ENCODE measurements around the gene C19orf81. TPM values are rescaled to one million over a fixed set of nuclear protein-coding genes. Genes with fewer than 3 reads are reported as not detected.

The C19orf81 gene
- total and polyA plus RNA-seq, 9 of the 15 experiments (the other 6 are each of a cell fraction or from before 2014, with no cell fraction given): 2.5 to 42.9 (median 33.0) TPM; not detected in 4

- peak; percentile 25 for TF ChIP-seq HMGN3 (IDR thresholded peaks at IDR 0.05; ENCODE audit: borderline replicate concordance, extremely low read depth, insufficient read length, low read depth, low read length)
- TF ChIP-seq TEAD2 (tag; IDR thresholded peaks at IDR 0.05): no peak
- no peak for TF ChIP-seq ZNF124 (CRISPR knock-in tag; IDR thresholded peaks at IDR 0.05)
- TF ChIP-seq MED1 (CRISPR knock-in tag; IDR thresholded peaks at IDR 0.05; ENCODE audit: borderline replicate concordance): no peak
- TF ChIP-seq ARID1B (IDR thresholded peaks at IDR 0.05): no peak
- TF ChIP-seq CREB3 (tag; conservative IDR thresholded peaks at IDR 0.05; ENCODE audit: low read depth): no peak; the same call in 1 of the 2 replicates
- TF ChIP-seq ELK3 (CRISPR knock-in tag; IDR thresholded peaks at IDR 0.05): no peak
- no peak for TF ChIP-seq HMG20B (CRISPR knock-in tag; IDR thresholded peaks at IDR 0.05)
- no peak for TF ChIP-seq SETDB1 (IDR thresholded peaks at IDR 0.05; ENCODE audit: low read length)
- TF ChIP-seq CC2D1A (IDR thresholded peaks at IDR 0.05): no peak
- TF ChIP-seq ZKSCAN3 (CRISPR knock-in tag; IDR thresholded peaks at IDR 0.05): no peak
- TF ChIP-seq TFE3 (CRISPR knock-in tag; IDR thresholded peaks at IDR 0.05): no peak
- TF ChIP-seq ZNF232 (CRISPR knock-in tag; IDR thresholded peaks at IDR 0.05): no peak
- no peak for TF ChIP-seq GABPA (tag; conservative IDR thresholded peaks at IDR 0.05; ENCODE audit: low read depth)
- no peak for TF ChIP-seq CBFA2T2 (conservative IDR thresholded peaks at IDR 0.05)
- no peak for TF ChIP-seq ZNF41 (CRISPR knock-in tag; conservative IDR thresholded peaks at IDR 0.05)
- no peak for TF ChIP-seq HDGF (IDR thresholded peaks at IDR 0.05)
- TF ChIP-seq ZBTB34 (CRISPR knock-in tag; IDR thresholded peaks at IDR 0.05): no peak
- 0 out of 2 replicates have a peak, but pooled peaks have one; percentile 19 for TF ChIP-seq USF2 (CRISPR knock-in tag; IDR thresholded peaks at IDR 0.05)
- TF ChIP-seq NFATC3 (IDR thresholded peaks at IDR 0.05): no peak
- TF ChIP-seq ZNF717 (CRISPR knock-in tag; IDR thresholded peaks at IDR 0.05): no peak
Observed at GRCh38 chr19:50639121-50640112, 9.8 kb upstream of the C19orf81 start, which contains the start of gene SYT3 (continued).

Data from K562 (cell line).